Naive thymus-derived CD4-positive, alpha-beta T cell (primary cell): ENCODE results near the gene RTTN. TPM values are rescaled to one million over a fixed set of nuclear protein-coding genes. Genes with fewer than 3 reads are reported as not detected.

ENCODE experiments used
- ATAC-seq: fragments of 150-1000 bp; cut with Tn5 transposase; 2 replicates; pipeline ENCODE4 v1.10.0; 2021; ENCODE audit warnings: mild to moderate bottlenecking, moderate library complexity
- CTCF ChIA-PET: fragments of 350-600 bp; sonication (Branson Sonifier 250); formaldehyde crosslinking; loops from one replicate; lab custom pipeline; 2021; ENCODE audit warnings: antibody characterized with exemption; lab: Charles Lee
- POLR2A ChIA-PET: fragments of 350-600 bp; sonication (Branson Sonifier 250); formaldehyde crosslinking; loops from one replicate; lab custom pipeline; 2021; ENCODE audit warnings: antibody characterized with exemption, inconsistent platforms; lab: Charles Lee
- DNase-seq, 9 donors: peaks; one replicate each; pipeline versions ENCODE4 v3.0.0 to v3.0.0-alpha.2; 2020 to 2022; ENCODE audit warnings: mixed read lengths in 1 of 9
- H3K27ac ChIP-seq: one replicate; pipeline ENCODE4 v1.7.0; 2013; ENCODE audit warnings: mild to moderate bottlenecking, low read depth, low read length, moderate library complexity
- H3K27me3 ChIP-seq, 2 donors: one replicate each; pipeline ENCODE4 v1.7.0; 2013; ENCODE audit warnings: low read length in 2 of 2, mild to moderate bottlenecking in 2 of 2, moderate library complexity in 2 of 2; ENCODE audit not compliant: control insufficient read depth in 2 of 2, insufficient read depth in 2 of 2
- H3K36me3 ChIP-seq, 3 experiments: 1 replicate in 2 of 3; 2 replicates in 1 of 3; pipeline ENCODE4 v1.7.0; 2013; ENCODE audit warnings: low read length in 3 of 3, mild to moderate bottlenecking in 3 of 3, moderate library complexity in 1 of 3; ENCODE audit not compliant: insufficient read depth in 3 of 3, control insufficient read depth in 2 of 3
- H3K4me1 ChIP-seq, 2 donors: one replicate each; pipeline ENCODE4 v1.7.0; 2013; ENCODE audit warnings: low read length in 2 of 2, mild to moderate bottlenecking in 2 of 2, moderate library complexity in 1 of 2; ENCODE audit not compliant: control insufficient read depth in 2 of 2, insufficient read depth in 2 of 2
- H3K4me3 ChIP-seq: 2 replicates; pipeline ENCODE4 v1.7.0; 2013; ENCODE audit warnings: mild to moderate bottlenecking, low read length
- H3K9me3 ChIP-seq, 3 experiments: 1 replicate in 2 of 3; 2 replicates in 1 of 3; pipeline ENCODE4 v1.7.0; 2013; ENCODE audit warnings: low read length in 3 of 3; ENCODE audit not compliant: control insufficient read depth in 2 of 3
- H3K27ac Mint-ChIP-seq, 9 donors: one replicate each; pipeline ENCODE4 v1.8.0; 2020 to 2022; ENCODE audit warnings: mixed read lengths in 9 of 9, mild to moderate bottlenecking in 8 of 9, moderate library complexity in 5 of 9, inconsistent platforms in 2 of 9
- H3K27me3 Mint-ChIP-seq, 5 donors: one replicate each; pipeline ENCODE4 v1.8.0; 2021 to 2022; ENCODE audit warnings: mixed read lengths in 5 of 5, mild to moderate bottlenecking in 1 of 5
- H3K36me3 Mint-ChIP-seq, 5 donors: one replicate each; pipeline ENCODE4 v1.8.0; 2020 to 2022; ENCODE audit warnings: mixed read lengths in 5 of 5, mild to moderate bottlenecking in 3 of 5, inconsistent platforms in 1 of 5
- H3K4me1 Mint-ChIP-seq, 7 donors: one replicate each; pipeline ENCODE4 v1.8.0; 2020 to 2022; ENCODE audit warnings: mixed read lengths in 7 of 7, mild to moderate bottlenecking in 3 of 7, inconsistent platforms in 1 of 7
- H3K4me3 Mint-ChIP-seq, 10 donors: one replicate each; pipeline ENCODE4 v1.8.0; 2020 to 2022; ENCODE audit warnings: mild to moderate bottlenecking in 10 of 10, mixed read lengths in 10 of 10, moderate library complexity in 6 of 10, inconsistent platforms in 2 of 10
- H3K9me3 Mint-ChIP-seq, 11 donors: one replicate each; pipeline ENCODE4 v1.8.0; 2020 to 2022; ENCODE audit warnings: mixed read lengths in 11 of 11, mild to moderate bottlenecking in 4 of 11, inconsistent platforms in 1 of 11, moderate library complexity in 1 of 11
- intact Hi-C, 2 donors: fragments of 100-400 bp; cut with micrococcal nuclease; formaldehyde crosslinking; loops; one replicate each; pipeline ENCODE4 v1.15.1; 2023
- polyA plus RNA-seq, 2 donors: library from polyadenylated mRNA; unstranded; fragments of 300-500 nt; fragmentation: Illumina TruSeq; gene quantifications; one replicate each; pipeline ENCODE4 v1.2.3, GENCODE V29; 2021
- total RNA-seq, 6 experiments: library from RNA in 5 of 6; stranded (reverse) in 5 of 6; gene quantifications; 1 replicate in 5 of 6; 2 replicates in 1 of 6; pipeline ENCODE4 v1.2.3 and lab custom pipeline; 2021 to 2026

RTTN gene
- total and polyA plus RNA-seq, 7 experiments from 2014 or later = 2.8 to 33.2 (median 27.0) TPM

GRCh38 chr18:70195852-70196434 lies 9.5 kb downstream of the RTTN start:
- H3K36me3 ChIP-seq = peaks cover 4 to 90% (median 5%) of the 10 kb centered on the region in 3 experiments
- CTCF ChIA-PET = interaction anchor here (0.8 to 3.9 kb wide), 3 partner anchors 11 to 239 kb away, joined by 3 to 18 read pairs (median 7); no protein-coding TSS in a partner anchor
- H3K4me1 ChIP-seq = no peaks in the 10 kb centered on the region
- DNase-seq (peak in 5 of 9 donors; percentile 12 to 31 (median 18)), ATAC-seq (peak; percentile 62)
- H3K27me3 ChIP-seq = no peaks in the 10 kb centered on the region
- H3K9me3 Mint-ChIP-seq = no peaks in the 10 kb centered on the region
- peaks cover 7 to 66% (median 27%) of the 10 kb centered on the region in 5 donors for H3K36me3 Mint-ChIP-seq
- no peaks in the 10 kb centered on the region for H3K27me3 Mint-ChIP-seq
- peaks cover 0 to 18% (median 2%) of the 10 kb centered on the region in 7 donors for H3K4me1 Mint-ChIP-seq
- no peak overlapping the region for H3K27ac ChIP-seq
- no peak overlapping the region for H3K27ac Mint-ChIP-seq
- H3K4me3 Mint-ChIP-seq = no peak overlapping the region
- POLR2A ChIA-PET = no interaction called here
- H3K9me3 ChIP-seq = no peaks in the 10 kb centered on the region
- intact Hi-C loops = loop anchor here (1.0 kb wide), 2 partner anchors 238 to 258 kb away; no protein-coding TSS in a partner anchor
- no peak overlapping the region for H3K4me3 ChIP-seq

- POLR2A ChIA-PET = no interaction called here
- Mint-ChIP-seq H3K9me3 (no peaks in the 10 kb centered on the region), H3K4me1 (peaks cover 0 to 18% (median 2%) of the 10 kb centered on the region in 7 donors), H3K27me3 (no peaks in the 10 kb centered on the region), H3K4me3 (no peak overlapping the region), H3K27ac (peak overlapping the region in 1 of 9 donors; percentile 56), H3K36me3 (peaks cover 7 to 70% (median 31%) of the 10 kb centered on the region in 5 donors)
- H3K4me3 ChIP-seq = no peak overlapping the region
- CTCF ChIA-PET = interaction anchor here (0.8 to 3.9 kb wide), 5 partner anchors 10 to 260 kb away, joined by 3 to 18 read pairs (median 4); no protein-coding TSS in a partner anchor
- H3K4me1 ChIP-seq = no peaks in the 10 kb centered on the region
- H3K36me3 ChIP-seq = peaks cover 4 to 89% (median 5%) of the 10 kb centered on the region in 3 experiments
- H3K27ac ChIP-seq = no peak overlapping the region
- no peak for DNase-seq
- H3K27me3 ChIP-seq = no peaks in the 10 kb centered on the region
- intact Hi-C loops = loop anchor here in 1 of 2 donors (1.0 kb wide), 1 partner anchor 259 kb away; no protein-coding TSS in a partner anchor
- H3K9me3 ChIP-seq = no peaks in the 10 kb centered on the region
- ATAC-seq = no peak
These were observed 10.4 kb downstream of the RTTN start for GRCh38 chr18:70195014-70195614.

GRCh38 chr18:70194227-70194890 lies 11.1 kb downstream of the RTTN start:
- ATAC-seq (no peak), DNase-seq (no peak)
- no peak overlapping the region for H3K27ac ChIP-seq
- intact Hi-C loops = no loop called here
- ChIA-PET CTCF (interaction anchor here (1.1 to 3.9 kb wide), 4 partner anchors 9 to 261 kb away, joined by 4 to 18 read pairs (median 6); no protein-coding TSS in a partner anchor), POLR2A (no interaction called here)
- Mint-ChIP-seq H3K27me3 (no peaks in the 10 kb centered on the region), H3K4me3 (no peak overlapping the region), H3K9me3 (no peaks in the 10 kb centered on the region), H3K36me3 (peaks cover 11 to 70% (median 32%) of the 10 kb centered on the region in 5 donors), H3K4me1 (peaks cover 0 to 17% (median 2%) of the 10 kb centered on the region in 7 donors), H3K27ac (peak overlapping the region in 1 of 9 donors; percentile 56)
- no peaks in the 10 kb centered on the region for H3K27me3 ChIP-seq
- H3K9me3 ChIP-seq = no peaks in the 10 kb centered on the region
- peaks cover 2 to 91% (median 4%) of the 10 kb centered on the region in 3 experiments for H3K36me3 ChIP-seq
- no peaks in the 10 kb centered on the region for H3K4me1 ChIP-seq
- H3K4me3 ChIP-seq = no peak overlapping the region

GRCh38 chr18:70190529-70190928 lies 15.0 kb downstream of the RTTN start:
- Histone ChIP-seq H3K27me3 (no peaks in the 10 kb centered on the region), H3K4me1 (no peaks in the 10 kb centered on the region), H3K36me3 (peaks cover 5 to 84% (median 10%) of the 10 kb centered on the region in 3 experiments), H3K27ac (no peak overlapping the region), H3K9me3 (no peaks in the 10 kb centered on the region), H3K4me3 (no peak overlapping the region)
- H3K27ac Mint-ChIP-seq = no peak overlapping the region
- H3K4me3 Mint-ChIP-seq = no peak overlapping the region
- H3K36me3 Mint-ChIP-seq = peaks cover 16 to 86% (median 56%) of the 10 kb centered on the region in 5 donors
- ChIA-PET CTCF (no interaction called here), POLR2A (no interaction called here)
- ATAC-seq = no peak
- intact Hi-C loops = no loop called here
- H3K4me1 Mint-ChIP-seq = peaks cover 5 to 17% (median 8%) of the 10 kb centered on the region in 7 donors
- H3K9me3 Mint-ChIP-seq = peaks cover 0 to 2% (median 0%) of the 10 kb centered on the region in 11 donors
- H3K27me3 Mint-ChIP-seq = no peaks in the 10 kb centered on the region
- no peak for DNase-seq

- Histone ChIP-seq H3K4me3 (no peak overlapping the region), H3K36me3 (peaks cover 5 to 74% (median 10%) of the 10 kb centered on the region in 3 experiments), H3K27me3 (no peaks in the 10 kb centered on the region), H3K9me3 (no peaks in the 10 kb centered on the region), H3K27ac (no peak overlapping the region), H3K4me1 (no peaks in the 10 kb centered on the region)
- Mint-ChIP-seq H3K27me3 (no peaks in the 10 kb centered on the region), H3K9me3 (peaks cover 0 to 2% (median 0%) of the 10 kb centered on the region in 11 donors), H3K36me3 (peaks cover 19 to 86% (median 58%) of the 10 kb centered on the region in 5 donors), H3K27ac (no peak overlapping the region), H3K4me1 (peaks cover 5 to 27% (median 19%) of the 10 kb centered on the region in 7 donors), H3K4me3 (no peak overlapping the region)
- DNase-seq (no peak), ATAC-seq (no peak)
- intact Hi-C loops = no loop called here
- ChIA-PET CTCF (no interaction called here), POLR2A (no interaction called here)
These were observed 17.4 kb downstream of the RTTN start for GRCh38 chr18:70188113-70188512.

GRCh38 chr18:70183441-70183840 lies 22.0 kb downstream of the RTTN start:
- Histone ChIP-seq H3K27me3 (no peaks in the 10 kb centered on the region), H3K27ac (no peak overlapping the region), H3K4me3 (no peak overlapping the region), H3K4me1 (no peaks in the 10 kb centered on the region), H3K36me3 (peaks cover 5 to 42% (median 6%) of the 10 kb centered on the region in 3 experiments), H3K9me3 (no peaks in the 10 kb centered on the region)
- Mint-ChIP-seq H3K4me3 (no peak overlapping the region), H3K36me3 (peaks cover 15 to 67% (median 43%) of the 10 kb centered on the region in 5 donors), H3K4me1 (peaks cover 5 to 33% (median 24%) of the 10 kb centered on the region in 7 donors), H3K27ac (peak overlapping the region in 3 of 9 donors; percentile 27 to 60 (median 32)), H3K9me3 (peaks cover 0 to 2% (median 0%) of the 10 kb centered on the region in 11 donors), H3K27me3 (no peaks in the 10 kb centered on the region)
- CTCF ChIA-PET = no interaction called here
- POLR2A ChIA-PET = no interaction called here
- ATAC-seq (no peak), DNase-seq (no peak)
- intact Hi-C loops = no loop called here
